GM18858 (cell line): Measurements from ENCODE around the gene MYO15B.
"Not testable (repeated sequence)": the region's sequence is repeated elsewhere in the genome, so short reads cannot be mapped to it uniquely, and the experiment has no call there.

Source experiments
- ATAC-seq: cut with Tn5 transposase; IDR thresholded peaks from one replicate; pipeline ENCODE4 v1.9.1; 2021; ENCODE audit not compliant: unreplicated experiment

The MYO15B gene

DNA sequence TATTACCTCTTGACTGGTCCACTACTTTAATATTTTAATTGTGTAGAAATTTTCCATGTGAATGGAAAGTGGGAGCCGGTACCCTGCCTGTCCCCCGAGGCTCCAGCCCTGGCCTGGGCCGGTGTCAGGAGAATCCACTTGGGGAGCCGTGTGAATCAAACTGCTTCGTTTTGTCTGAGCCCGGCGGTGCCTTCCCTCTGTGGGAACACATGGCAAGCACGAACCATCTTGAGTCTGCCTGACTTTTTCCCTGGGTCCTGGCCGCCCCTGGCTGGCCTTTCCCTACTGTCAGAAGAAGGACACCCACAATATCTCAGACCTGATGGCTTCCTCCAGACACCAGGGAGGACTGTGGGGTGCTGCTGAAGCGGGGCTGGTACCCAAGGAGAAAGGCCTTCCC lies 12.4 kb upstream of the MYO15B start:
- ATAC-seq, result no peak

DNA sequence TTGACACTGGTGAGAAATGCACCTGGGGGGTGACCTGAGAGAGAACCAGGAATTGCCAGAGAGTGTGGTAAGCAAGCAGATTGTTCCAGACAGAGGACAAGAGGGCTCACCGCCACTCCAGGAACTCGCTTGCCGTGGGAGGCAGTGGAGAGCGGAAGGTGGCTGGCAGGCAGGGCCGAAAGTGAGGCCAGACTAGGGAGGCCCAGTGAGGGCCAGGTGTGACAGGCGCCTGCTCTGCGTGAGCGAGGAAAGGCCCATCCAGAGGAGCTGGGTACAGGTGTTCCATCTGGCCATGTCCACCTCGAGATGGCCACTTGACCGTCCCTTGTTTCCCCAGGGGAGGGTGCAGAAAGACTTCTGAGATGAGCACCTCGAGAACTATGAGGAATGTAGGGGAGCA lies 11.9 kb upstream of the MYO15B start:
- ATAC-seq, result no peak

DNA sequence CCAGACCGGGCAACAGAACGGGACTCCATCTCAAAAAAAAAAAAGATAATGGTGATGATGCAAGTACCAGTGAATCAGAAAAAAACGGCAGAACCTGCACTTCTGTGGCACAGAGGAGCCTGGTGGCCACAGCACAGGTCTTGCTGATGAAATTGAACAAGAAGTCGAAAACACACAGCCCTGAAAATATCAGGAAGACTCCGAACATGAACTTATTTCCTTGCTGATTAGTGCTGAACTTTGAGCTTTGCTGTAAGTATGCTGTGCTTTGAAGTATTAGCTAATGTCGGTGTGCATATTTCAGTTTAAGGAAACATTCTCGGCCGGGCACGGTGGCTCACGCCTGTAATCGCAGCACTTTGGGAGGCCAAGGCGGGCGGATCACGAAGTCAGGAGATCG lies 10.9 kb upstream of the MYO15B start:
- no peak for ATAC-seq

DNA sequence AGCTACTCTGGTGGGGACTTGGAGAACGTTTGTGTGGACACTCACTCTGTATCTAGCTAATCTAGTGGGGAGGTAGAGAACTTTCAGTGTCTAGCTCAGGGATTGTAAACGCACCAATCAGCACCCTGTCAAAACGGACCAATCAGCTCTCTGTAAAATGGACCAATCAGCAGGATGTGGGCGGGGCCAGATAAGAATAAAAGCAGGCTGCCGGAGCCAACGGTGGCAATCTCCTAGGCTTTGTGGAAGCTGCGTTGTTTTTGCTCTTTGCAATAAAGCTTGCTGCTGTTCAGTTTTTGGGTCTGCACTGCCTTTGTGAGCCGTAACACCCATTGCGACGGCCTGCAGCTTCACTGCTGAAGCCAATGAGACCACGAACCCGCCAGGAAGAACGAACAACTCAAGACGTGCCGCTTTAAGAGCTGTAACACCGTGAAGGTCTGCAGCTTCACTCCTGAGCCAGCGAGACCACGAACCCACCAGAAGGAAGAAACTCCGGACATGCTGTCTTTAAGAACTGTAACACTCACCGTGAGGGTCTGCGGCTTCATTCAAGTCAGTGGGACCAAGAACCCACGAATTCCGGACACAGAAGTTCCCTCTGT lies 6.4 kb upstream of the MYO15B start:
- not testable (repeated sequence) for ATAC-seq

DNA sequence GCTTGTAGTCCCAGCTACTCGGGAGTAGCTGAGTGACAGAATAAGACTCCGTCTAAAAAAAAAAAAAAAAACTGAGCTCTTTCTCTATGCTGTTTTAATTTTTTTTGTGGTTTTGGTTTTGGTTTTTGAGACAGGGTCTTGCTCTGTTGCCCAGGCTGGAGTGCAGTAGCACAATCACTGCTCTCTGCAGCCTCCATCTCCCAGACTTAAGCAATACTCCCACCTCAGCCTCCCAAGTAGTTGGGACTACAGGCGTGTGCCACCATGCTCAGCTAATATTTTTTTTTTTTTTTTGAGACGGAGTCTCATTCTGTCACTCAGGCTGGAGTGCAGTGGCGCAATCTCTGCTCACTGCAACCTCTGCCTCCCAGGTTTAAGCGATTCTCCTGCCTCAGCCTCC lies 4.4 kb upstream of the MYO15B start:
- not testable (repeated sequence) for ATAC-seq

DNA sequence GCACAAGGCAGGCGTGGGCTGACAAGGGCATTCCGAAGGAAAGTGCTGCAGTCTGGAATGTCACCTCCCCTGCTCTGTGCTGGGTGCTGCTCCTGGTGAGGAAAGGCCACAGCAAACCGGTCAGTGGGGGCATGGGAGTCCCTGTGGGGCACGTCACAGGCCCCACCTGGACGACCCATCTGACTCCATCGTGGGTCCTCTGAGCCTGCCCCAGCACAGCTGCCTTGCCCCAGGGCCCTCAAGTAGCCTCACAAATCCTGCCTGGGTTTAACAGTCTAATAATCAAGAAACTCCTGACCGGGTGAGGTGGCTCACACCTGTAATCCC lies 2.8 kb upstream of the MYO15B start:
- no peak for ATAC-seq

DNA sequence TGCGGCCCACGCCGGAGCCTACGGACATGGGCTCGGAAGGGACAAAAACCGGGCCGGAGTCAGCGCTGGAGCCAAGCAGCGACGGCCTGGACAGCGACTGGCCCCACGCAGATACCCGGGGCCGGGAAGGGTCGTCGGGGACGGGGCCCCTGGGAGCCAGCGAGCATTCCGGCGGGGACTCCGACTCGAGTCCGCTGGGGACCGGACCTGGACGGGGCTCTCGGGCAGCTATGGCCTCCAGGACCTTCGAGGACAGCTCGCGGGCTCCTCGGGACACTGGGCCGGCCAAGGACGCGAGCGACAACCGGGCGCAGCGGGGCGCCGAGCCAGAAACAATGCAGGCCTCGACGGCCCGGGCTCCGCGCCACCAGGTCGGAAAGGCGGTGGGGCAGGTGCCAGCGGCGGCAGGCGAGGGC lies 1.0 kb downstream of the MYO15B start:
- no peak for ATAC-seq

DNA sequence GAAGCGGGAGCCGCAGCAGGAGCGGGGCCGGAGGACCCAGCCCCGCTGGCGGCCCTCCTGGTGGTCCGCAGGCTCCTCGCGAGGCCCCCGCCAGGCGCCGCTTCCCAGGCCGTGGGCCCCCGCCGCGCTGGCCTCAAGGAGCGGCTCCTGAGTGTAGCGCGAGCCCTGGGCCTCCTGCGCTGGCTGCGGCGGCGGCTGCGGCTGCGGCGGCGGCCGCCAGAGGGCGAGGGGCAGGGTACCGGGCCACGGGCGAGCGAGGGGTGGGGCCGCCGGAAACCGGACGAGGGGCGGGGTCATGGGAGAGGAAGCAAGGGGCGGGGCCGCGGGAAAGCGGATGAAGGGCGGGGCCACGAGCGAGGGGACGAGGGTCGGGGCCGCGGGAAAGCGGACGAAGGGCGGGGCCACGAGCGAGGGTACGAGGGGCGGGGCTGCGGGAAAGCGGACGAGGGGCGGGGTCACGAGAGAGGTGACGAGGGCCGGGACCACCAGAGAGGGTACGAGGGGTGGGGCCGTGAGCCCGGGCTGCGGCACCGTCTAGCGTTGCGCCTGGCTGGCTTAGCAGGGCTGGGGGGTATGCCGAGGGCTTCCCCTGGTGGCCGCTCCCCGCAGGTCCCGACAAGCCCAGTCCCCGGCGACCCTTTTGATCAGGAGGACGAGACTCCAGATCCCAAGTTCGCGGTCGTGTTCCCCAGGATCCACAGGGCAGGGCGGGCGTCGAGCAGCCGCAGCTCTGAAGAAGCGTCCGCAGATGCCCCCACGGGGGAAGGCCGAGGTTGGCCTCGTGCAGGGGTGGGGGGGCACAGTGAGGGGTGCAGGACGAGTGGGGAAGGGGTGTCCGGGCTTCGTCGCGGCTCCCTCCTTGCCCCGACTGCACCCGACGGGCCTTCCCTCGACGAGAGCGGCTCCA lies 1.7 kb downstream of the MYO15B start:
- ATAC-seq, result no peak

DNA sequence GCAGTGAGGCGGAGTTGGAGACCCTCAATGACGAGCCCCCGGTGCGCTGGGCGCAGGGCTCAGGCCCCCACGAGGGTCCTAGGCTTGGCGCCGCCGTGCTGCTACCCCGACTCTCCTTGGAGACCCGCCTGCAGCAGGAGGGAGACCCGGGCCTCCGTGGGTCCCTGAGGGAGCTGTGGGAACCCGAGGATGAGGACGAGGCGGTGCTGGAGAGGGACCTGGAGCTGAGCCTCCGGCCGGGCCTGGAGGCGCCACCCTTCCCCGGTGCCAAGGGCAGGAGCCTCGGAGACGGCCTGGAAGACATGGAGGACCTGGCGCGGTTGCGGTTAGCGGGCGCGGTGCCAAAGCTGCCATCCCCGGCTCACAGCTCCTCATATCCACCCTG lies 2.3 kb downstream of the MYO15B start:
- no peak for ATAC-seq

DNA sequence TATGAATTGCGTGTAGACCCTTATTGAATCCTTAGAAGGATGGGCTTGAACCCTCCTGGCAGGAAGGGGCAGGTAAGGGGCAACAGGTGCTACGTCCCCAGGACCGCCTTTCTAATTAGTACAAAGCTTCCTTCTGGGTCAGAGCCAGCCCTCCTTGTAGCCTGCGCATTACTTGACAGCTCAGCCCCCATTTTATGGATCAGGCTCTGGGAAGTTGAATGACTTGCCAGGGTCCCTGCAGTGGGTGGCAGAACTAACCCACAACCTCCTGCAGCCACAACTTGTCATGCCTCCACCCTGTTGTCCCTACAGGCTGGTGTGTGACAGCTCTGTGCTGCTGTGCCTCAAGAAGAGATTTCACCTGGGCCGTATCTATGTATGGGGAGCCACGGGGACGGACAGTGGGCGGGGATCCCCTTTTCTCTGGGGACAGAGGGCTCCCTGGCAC lies 2.7 kb downstream of the MYO15B start:
- no peak for ATAC-seq

DNA sequence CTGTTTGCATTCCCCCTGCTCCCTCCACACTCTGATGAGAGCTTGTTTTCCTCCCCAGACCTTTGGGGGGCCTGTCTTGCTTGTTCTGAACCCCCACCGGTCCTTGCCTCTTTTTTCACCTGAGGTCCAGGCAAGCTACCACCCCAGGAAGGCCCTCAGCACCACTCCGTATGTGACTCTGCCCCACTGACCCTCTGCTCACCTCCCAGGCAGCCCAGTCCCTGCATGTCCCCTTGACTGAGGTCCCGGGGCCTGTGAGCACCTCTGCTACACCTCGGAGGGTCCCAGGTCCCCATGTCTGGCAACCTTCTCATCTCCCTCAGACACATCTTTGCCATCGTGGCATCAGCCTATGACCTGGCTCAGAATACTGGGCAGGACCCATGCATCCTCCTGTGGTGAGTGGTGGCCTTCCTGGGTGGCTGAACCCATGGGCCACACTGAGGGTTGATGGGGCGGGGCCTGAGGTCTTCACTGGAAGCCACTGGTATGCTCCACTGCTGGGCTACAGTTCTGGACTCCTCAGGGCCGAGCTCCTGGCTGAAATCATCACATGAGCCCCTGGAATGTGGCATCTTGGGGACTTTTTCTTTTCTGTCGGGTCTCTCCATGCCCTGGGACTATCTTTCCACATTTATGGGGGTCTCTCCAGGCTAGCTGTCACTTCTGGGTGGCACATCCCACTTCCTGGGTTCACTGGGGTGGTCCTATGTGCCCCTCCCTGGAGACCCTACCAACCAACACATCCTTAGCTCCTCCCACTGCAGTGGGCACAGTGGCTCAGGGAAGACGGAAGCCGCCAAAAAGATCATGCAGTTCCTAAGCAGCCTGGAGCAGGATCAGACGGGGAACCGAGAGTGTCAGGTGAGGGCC lies 3.5 kb downstream of the MYO15B start:
- ATAC-seq, result no peak

DNA sequence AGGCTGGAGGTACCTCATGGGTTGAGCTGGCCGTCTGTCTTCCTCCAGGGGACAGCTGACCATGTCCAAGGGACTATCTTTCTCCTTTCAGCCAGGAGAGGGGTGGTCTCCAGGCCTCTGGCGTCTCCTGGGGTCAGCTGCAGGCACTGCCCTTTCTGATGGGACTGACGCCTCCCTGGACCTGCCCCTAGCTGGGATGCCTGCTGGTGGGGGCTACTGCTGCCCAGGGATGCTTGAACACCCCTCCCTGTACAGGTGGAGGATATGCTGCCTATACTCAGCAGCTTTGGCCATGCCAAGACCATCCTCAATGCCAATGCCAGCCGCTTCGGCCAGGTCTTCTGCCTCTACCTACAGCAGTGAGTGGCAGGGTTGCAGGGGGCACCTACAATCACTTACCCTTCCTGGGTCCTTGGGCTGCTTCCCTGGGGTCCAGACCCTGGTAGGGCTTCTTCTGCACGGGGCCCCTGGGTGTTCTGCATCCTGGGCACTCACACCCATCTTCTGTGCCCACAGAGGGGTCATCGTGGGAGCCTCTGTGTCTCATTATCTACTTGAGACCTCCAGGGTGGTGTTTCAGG lies 4.2 kb downstream of the MYO15B start:
- no peak for ATAC-seq

DNA sequence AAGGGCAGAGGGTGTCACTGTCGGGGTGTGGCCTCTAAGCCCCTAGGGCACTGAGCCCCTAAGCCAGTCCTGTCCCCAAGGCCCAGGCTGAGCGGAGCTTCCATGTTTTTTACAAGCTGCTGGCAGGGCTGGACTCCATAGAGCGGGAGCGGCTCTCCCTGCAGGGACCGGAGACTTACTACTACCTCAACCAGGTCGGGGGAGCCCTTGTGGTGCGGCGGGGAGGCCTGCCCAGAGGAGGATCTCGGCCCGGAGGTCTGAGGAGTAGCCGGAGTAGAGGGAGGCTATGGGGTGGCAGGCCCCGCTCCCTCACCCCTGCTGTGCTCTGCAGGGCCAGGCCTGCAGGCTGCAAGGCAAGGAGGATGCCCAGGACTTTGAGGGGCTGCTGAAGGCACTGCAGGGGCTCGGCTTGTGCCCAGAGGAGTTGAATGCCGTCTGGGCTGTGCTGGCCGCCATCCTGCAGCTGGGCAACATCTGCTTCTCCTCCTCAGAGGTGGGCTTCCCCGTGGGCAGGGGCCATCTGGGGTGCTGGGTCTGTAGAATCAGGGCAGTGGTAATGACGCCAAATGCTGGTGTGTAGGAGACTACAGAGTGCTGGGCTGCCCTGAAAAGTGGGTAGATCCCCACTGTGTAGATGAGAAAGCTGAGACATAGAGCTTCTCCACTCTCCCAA lies 4.9 kb downstream of the MYO15B start:
- no peak for ATAC-seq

DNA sequence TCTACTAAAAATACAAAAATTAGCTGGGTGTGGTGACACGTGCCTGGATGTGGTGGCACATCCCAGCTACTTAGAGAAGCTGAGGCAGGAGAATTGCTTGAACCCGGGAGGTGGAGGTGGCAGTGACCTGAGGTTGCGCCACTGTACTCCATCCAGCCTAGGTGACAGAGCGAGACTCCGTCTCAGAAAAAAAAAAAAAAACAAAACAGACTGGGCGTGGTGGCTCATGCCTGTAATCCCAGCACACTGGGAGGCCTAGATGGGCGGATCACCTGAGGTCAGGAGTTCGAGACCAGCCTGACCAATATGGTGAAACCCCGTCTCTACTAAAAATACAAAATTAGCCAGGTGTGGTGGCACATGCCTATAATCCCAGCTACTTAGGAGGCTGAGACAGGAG lies 5.8 kb downstream of the MYO15B start:
- ATAC-seq, result not testable (repeated sequence)

DNA sequence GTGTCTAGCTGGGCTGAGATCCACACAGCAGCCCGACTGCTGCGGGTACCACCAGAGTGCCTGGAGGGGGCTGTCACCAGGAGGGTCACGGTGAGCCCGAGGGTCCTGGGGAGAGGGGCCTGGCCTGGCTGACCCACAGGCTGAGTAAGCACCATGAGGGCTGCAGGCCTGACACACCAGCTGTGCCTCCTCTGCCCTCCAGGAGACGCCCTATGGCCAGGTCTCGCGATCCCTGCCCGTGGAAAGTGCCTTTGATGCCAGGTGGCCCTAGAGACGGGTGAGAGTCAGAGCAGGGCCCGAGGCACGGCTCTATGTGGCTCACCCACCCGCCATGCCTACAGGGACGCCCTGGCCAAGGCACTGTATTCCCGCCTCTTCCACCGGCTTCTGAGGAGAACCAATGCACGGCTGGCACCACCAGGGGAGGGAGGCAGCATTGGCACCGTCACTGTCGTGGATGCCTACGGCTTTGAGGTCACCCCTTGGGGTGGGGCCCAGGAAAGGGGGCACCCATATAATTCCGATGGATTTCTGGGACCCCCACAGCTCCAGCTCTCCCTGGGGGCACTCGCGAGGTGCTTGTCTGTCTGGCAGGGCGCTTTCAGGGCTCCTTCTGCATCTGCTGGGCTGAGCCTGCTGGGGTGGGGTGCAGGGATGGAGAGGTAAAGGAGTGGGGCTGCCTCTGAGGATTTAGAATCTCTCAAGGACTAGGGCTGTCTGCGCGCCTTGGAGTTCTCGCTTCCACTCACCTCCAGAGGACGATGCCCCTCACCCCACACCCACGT lies 7.1 kb downstream of the MYO15B start:
- no peak for ATAC-seq

DNA sequence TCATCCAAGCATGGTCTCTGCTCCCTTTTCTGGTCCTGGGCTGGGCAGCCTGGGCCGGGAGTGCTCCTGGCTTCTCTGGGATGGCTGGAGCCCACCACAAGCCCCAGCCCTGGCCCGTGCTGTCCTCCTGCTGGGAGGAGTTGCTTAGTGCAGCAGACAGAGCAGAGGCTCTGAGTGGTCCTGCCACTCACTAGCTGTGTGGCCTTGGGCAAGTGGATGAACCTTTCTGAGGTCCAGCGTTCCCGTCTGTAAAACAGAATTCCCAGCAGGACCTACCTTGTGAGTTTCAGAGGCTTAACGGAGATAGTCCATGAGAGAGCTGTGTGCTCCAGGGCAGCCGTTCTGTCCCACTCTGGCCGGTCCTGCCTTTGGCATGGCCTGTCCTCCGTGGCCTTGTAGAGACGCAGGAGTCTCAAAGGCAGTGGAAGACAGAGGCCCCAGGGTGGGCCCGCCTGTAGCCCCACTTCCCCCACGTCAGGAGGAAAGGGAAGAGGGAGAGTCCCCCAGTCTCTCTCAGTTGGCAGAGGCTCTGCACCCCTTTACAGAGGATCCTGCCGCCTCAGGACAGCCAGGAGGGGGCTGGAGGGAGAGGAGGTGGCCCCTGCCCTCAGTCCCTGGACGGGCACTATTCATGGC lies 7.8 kb downstream of the MYO15B start:
- no peak for ATAC-seq

DNA sequence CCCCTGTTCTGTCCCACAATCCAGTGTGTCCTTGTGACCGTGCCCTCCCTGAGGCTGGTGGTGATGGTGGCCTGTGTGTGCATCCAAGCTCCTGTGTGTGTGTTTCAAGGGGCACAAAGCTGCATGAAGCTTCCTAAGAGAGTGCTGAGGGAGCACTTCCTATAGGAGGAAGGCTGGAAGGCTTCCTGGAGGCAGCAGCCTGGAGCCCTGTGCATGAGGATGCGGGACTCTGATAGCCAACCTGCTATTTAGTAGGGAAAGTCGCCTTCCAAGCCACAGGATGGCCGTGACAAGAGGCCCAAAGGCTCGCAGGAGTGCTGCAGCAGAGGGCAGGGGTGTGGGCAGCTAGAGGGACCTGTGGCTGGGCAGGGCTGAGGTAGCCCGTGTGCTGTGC lies 8.3 kb downstream of the MYO15B start:
- ATAC-seq, result no peak

DNA sequence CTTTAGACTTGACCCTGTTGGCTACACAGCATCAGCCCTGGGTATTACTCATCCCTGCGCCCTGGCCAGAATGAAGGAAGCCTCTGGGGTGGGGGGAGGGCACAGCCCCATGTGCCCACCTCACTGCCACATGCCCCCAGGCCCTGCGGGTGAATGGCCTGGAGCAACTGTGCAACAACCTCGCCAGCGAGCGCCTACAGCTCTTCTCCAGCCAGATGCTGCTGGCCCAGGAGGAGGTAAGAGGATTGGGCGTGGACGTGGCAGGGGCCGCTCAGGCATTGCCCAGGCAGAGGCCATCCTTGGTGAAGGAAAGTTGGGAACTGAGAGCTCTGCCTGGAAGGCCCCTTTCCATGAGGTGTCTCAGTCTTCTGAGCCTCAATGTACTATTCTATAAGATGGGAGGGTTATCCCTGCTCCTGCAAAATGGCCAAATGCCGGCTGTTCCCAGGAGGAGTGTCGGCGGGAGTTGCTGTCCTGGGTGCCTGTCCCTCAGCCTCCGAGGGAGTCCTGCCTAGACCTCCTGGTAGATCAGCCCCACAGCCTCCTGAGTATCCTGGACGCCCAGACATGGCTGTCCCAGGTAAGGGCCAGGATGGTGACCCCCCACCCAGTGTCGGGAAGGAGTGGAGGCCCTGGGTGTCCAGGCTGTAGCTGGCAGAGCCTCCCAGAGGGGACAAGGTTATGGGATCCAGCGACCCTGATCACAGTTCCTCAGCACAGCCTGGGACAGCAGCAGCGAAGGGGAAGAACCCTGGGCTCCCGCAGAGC lies 8.9 kb downstream of the MYO15B start:
- no peak for ATAC-seq
